ENCODE measurements around the gene SLC6A16.

Gene SLC6A16

GRCh38 chr19:49272204-49272603 lies 52.8 kb downstream of the SLC6A16 start:
- DNase-seq (ENCODE audit: low read depth in 1 of 2, low spot score in 1 of 2) = no peak

DNA sequence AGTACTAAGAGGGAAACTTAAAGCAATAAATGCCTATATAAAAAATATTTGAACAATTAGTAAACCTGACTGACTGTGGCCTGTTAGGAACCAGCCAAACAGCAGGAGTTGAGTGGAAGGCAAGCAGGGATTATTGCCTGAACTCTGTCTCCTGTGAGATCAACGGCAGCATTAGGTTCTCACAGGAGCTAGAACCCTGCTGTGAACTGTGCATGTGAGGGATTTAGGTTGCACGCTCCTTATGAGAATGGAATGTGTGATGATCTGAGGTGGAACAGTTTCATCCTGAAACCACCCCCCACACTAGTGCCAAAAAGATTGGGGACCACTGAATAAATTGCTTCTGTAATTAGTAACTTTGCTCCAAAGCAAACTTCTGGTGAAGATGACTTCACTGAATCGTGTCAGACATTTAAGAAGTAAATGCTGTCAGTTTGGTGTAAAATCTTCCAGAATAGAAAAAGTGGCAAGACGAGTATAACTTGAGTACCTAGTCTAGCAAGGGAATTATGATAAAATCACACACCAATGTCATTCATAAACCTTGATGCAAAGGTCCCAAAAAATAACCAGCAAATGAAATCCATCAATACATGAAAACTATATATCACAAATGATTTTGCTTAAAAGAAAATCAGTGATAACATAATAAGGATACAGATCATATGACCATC lies 53.8 kb downstream of the SLC6A16 start:
- DNase-seq (ENCODE audit: low read depth in 1 of 2, low spot score in 1 of 2) = no peak

DNA sequence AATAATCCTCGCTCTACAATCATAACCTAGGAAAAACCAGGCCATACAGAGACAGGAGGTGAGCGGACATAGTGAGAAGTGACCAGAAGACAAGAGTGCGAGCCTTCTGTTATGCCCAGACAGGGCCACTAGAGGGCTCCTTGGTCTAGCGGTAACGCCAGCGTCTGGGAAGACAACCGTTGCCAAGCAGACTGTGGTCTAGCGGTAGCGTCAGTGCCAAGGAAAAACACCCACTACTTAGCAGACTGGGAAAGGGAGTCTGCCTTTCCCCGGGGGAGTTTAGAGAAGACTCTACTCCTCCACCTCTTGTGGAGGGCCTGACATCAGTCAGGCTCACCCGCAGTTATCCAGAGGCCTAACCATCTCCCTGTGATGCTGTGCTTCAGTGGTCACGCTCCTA lies 58.6 kb downstream of the SLC6A16 start:
- DNase-seq (ENCODE audit: low read depth in 1 of 2, low spot score in 1 of 2) = peak; percentile 9 to 21

- DNase-seq (ENCODE audit: low read depth in 1 of 2, low spot score in 1 of 2) = no peak
These were observed 60.7 kb downstream of the SLC6A16 start for GRCh38 chr19:49264258-49264657.

DNA sequence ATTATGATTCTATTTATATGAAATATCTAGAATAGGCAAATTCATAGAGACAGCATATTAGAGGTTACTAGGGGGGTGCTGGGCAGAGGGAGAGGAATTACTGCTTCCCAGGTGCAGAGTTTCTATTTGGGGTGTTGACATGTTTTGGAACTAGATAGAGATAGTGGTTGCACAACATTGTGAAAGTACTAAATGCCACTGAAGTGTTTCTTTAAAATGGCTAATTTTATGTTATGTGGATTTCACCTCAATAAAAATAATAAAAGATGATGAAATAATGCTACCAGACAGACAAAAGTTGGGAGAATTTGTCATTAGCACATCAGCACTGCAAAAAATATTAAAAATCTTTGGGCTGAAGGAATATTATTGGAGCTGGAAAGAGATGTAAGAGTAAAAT lies 63.4 kb downstream of the SLC6A16 start:
- DNase-seq (ENCODE audit: low read depth in 1 of 2, low spot score in 1 of 2) = no peak

DNA sequence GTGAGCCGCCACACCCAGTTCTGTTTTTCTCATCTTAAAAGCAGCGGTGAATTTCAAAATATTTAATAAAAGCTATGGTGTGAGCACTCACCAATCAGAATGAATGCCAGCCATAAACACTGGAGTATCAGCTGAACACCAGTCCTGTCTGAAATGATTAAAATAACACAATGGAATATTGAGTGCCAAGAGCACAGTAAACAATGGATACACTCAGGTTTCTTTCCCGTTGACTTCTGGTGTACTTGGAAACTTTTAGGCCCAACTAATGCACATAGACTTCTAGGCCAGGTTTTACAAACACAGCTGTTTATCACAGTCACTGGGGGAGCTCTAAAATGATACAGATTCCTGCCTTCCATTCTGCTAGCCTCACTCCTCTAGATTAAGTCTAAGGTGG lies 68.3 kb downstream of the SLC6A16 start:
- DNase-seq (ENCODE audit: low read depth in 1 of 2, low spot score in 1 of 2) = no peak

DNA sequence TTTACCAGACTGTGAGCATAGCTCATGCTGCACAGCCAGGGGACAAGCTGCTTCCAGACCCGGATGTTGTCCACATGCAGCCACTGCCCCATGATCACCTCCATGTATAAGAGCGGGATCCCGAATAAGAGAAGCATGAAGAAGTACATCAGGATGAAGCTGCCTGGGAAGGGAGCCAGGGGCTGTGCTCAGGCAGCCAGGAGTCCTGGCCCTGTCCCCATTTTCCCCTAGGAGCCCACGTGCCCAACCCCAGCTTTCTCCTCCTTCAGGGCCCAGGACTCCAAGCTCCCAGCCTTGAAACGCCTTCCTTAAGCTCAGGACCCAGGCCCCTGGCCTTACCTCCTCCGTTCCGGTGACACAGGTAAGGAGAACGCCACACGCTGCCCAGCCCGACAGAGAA lies 69.3 kb downstream of the SLC6A16 start:
- no peak for DNase-seq (ENCODE audit: low read depth in 1 of 2, low spot score in 1 of 2)

- no peak for DNase-seq (ENCODE audit: low read depth in 1 of 2, low spot score in 1 of 2)
These were observed 75.1 kb downstream of the SLC6A16 start for GRCh38 chr19:49249933-49250332.

DNA sequence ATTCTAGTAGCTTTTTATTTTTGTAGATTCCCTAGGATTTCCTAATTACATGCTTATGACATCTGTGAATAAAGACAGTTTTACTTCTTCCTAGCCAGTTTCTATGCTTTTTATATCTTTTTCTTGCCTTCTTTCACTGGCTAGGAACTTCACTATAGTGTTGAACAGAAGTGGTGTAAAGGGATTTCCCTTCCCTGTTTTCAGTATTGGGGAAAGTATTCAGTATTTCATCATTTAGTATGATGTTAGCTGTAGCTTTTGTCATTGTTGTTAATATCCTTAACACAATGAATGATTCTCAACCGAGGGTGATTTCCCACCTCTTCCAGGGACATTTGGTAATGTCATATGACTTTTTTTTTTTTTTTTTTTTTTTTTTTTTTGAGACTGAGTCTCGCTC lies 77.3 kb downstream of the SLC6A16 start:
- no peak for DNase-seq (ENCODE audit: low read depth in 1 of 2, low spot score in 1 of 2)

GRCh38 chr19:49244256-49244655 lies 80.7 kb downstream of the SLC6A16 start:
- no peak for DNase-seq (ENCODE audit: low read depth in 1 of 2, low spot score in 1 of 2)

DNA sequence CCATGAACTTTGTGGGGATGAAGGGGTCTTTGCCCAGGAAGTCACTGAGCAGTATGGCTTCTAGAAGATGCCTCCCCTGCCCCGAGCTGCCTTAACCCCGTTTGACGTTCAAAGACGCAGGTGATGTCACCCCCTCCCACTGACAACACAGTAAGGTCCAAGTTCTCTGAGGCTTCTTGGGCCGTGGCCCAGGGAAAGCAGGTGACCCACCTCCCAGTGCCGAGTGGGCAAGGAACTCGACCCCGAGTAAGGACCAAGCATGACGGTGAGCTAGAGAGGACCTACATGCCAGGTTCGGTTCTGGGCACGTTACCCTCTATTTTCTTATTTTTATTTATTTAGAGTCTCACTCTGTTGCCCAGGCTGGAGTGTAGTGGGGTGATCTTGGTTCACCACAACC lies 81.3 kb downstream of the SLC6A16 start:
- no peak for DNase-seq (ENCODE audit: low read depth in 1 of 2, low spot score in 1 of 2)

- no peak for DNase-seq (ENCODE audit: low read depth in 1 of 2, low spot score in 1 of 2)
These were observed 81.9 kb downstream of the SLC6A16 start for GRCh38 chr19:49243129-49243528.

DNA sequence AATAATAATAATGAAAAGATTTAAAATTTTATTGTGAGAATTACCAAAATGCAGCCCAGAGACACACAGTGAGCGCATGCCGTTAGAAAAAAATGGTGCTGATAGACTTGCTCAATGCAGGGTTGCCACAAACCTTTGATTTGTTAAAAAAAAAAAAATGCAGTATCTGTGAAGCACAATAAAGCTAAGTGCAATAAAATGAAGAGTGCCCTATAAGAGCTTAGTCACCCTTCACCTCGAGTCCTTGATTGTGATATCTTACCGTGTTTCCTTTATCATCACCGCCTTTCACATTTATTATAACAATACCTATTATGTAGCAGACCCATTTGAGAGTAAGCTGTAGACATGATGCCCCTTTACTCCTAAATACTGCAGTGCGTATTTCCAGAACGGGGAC lies 83.2 kb downstream of the SLC6A16 start:
- no peak for DNase-seq (ENCODE audit: low read depth in 1 of 2, low spot score in 1 of 2)
